Body of pancreas (tissue), 4 donors: ENCODE data around the gene EBI3.

ENCODE experiments used
- POLR2A ChIP-seq, 3 donors: fragments of 450-650 bp; IDR thresholded peaks; one replicate each; pipeline ENCODE4 v1.6.1; 2016; ENCODE audit warnings: antibody characterized with exemption in 3 of 3, mild to moderate bottlenecking in 2 of 3
- TF ChIP-seq, protein P1 (sequence below), 7 experiments: fragments of 450-650 bp in 4 of 7; fragments of 200-600 bp in 3 of 7; sonication (generic) in 3 of 7; IDR thresholded peaks; one replicate each; pipeline ENCODE4 v1.5.1; 2016 to 2019; ENCODE audit warnings: antibody characterized with exemption in 7 of 7

DNA sequence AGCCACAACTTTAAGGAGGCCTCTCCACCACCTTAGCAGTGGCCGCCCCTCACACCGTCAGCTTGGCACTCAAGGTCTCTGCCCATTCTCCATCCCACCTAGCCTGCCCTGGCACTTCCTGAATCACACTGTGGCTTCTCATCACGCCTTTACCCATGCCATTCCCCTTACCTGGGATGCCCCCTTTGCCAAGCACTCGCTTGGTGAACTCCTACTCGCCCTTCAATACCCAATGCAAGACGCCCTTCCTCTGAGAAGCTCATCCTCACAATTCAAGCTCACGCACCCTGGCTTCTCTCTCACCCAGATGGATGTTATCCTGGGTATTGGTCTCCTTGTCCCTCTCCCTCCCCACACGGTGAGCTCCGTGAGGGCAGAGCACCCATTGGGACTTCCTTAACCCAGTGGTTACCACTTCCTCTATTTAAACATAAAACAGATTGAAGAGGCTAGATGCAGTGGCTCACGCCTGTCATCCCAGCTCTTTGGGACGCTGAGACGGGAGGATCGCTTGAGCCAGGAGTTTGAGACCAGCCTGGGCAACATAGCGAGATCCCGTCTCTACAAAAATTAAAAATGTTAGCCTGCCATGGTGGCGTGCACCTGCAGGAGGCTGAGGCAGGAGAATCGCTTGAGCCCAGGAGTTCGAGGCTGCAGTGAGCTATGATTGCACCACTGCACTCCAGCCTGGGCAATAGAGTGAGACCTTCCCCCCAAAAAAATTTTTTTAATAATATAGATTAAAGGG, 37.1 kb downstream of the EBI3 start:
- TF ChIP-seq, protein P1, sequence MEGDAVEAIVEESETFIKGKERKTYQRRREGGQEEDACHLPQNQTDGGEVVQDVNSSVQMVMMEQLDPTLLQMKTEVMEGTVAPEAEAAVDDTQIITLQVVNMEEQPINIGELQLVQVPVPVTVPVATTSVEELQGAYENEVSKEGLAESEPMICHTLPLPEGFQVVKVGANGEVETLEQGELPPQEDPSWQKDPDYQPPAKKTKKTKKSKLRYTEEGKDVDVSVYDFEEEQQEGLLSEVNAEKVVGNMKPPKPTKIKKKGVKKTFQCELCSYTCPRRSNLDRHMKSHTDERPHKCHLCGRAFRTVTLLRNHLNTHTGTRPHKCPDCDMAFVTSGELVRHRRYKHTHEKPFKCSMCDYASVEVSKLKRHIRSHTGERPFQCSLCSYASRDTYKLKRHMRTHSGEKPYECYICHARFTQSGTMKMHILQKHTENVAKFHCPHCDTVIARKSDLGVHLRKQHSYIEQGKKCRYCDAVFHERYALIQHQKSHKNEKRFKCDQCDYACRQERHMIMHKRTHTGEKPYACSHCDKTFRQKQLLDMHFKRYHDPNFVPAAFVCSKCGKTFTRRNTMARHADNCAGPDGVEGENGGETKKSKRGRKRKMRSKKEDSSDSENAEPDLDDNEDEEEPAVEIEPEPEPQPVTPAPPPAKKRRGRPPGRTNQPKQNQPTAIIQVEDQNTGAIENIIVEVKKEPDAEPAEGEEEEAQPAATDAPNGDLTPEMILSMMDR (IDR thresholded peaks at IDR 0.05): no peak
- TF ChIP-seq POLR2A (IDR thresholded peaks at IDR 0.05): no peak
